ENCODE data around the gene LRRC8D.

LRRC8D gene

DNA sequence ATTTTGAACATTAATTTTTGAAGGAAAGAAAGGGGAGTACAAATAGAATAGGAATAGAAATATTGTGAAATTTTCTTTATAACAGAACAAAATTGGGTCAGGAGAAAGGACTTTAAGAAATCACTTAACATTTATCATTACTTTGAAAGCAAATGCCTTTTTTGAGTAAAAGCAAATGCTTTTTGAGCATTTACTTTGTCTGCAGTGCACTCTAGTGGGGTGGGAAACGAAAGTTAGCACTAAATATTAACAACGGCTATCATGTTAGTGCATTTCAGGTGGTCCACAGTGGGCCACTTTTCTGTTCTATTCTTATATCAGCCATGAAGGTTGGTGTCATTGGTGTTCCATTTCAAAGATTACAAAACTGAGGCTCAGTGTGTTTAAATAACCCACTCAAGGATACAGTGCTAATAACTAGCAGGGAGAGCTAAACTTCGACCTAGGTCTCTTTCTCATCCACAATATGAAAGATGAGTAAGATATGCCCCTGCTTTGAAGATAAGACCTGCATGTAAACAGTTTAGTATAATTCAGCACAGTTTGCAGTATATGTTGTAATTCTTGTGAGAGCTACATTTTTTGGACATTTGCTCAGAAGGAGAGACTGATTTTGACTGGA is 13.4 kb downstream of the LRRC8D start:
- no peak for DNase-seq

DNA sequence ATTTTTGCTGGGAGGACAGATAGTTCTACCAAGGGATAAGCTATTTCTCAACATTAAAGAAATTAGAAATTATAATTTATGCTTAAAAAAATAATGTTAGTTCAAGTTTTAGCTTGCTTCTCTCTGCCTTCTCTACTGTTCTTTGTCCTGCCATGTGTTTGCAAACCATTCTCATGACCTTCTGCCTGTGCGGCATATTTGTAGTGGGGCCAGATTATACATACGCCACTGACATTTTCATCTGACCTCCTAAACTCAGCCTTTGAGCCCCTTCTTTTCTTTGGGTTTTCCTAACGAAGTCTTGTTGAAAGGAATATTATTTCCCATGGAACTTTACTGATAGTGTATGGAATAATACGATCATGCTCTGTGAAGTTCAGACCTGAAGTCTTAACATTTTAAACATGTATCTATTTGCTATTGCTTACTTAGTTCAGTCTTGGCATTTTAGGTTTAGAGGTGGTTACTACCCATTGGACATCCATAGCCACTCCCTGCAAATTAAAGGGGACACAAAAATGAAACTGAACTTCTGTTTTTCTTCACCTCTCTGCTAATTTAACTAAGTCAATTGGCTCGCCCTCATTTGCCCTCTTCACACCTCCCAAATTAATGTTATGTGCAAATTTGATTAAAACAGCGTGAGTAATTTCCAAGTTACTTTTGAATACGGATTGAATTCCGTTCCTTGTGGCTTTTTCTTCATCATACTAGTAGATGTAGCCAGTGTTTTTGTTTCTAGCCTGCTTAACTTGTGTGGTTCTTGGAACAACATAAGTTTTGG is 15.6 kb downstream of the LRRC8D start:
- DNase-seq: no peak

DNA sequence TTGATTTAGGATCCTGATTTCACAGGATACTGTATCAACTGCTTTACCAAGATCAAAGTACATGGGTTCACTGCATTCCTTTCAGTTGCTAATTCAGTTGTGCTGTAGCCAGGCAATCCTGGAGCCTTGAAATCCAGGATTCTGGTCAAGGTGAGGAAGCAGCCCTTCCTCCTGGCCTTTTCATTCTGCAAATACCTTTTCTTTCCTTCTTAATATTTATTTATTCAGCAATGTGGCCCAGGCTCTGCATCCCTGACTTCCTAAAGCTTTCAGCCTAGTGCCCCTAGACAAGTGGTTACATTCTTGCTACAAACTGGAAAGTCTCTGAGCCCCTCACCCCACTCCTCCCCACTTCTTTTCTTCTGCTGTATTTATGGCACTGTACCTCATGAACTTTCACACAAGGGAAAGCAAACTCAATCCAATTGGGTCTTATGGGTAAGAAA is 16.2 kb downstream of the LRRC8D start:
- no peak for DNase-seq

DNA sequence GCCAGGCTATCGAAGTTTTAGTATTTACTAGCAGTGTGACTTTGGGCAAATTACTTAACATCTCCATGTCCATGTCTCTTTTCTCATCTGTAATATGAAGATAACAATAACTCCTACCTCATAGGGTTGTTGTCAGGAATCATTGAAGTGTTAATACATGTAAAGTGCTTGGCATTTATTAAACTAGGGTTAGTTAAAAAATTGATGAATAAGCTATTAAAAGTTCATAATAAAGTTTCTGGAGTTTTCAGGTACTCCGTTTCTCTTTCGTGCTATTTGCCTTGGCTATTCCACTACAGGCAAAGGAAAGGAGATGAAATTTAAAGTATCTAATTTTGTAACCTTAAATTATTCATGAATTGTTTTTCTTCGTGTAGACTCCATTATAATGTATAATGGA is 16.7 kb downstream of the LRRC8D start:
- DNase-seq: no peak

DNA sequence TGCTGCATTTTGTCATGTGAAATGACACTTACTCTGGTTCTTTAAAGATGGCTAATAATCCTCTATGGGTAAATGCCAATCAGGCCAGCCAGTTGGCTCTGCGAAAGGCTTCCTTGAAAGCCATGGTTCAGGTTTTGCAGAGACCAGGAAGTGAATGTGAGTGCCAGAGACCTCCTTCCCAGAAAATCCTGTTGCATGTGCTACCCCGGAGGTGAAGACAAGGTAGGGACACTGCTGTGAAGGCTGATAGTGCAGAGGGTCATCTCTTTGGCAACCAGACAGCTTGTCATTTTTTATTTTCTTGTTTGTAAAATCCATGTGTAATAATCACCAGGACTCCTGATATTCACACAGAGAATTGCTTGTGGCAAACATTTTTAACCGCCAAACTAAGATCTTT is 18.7 kb downstream of the LRRC8D start:
- DNase-seq: no peak

DNA sequence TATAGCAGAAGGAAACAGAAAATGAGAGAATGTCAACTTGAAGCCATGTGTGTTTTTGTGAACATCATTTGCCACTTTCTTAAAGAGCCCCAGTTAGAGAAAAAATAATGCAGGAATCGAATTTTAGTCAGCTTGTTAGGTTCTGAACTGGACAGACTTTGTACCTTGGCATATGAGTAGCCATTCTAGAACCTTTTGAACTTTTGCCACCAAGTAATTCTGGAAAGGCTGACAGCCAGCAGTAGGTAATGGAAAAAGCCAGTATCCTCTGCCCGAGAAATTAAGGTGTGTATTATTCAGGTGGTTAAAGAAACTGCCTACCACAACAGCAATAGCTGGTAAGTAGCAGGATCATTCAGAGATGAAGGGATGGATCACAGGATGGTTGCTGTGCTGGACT is 20.7 kb downstream of the LRRC8D start:
- no peak for DNase-seq

DNA sequence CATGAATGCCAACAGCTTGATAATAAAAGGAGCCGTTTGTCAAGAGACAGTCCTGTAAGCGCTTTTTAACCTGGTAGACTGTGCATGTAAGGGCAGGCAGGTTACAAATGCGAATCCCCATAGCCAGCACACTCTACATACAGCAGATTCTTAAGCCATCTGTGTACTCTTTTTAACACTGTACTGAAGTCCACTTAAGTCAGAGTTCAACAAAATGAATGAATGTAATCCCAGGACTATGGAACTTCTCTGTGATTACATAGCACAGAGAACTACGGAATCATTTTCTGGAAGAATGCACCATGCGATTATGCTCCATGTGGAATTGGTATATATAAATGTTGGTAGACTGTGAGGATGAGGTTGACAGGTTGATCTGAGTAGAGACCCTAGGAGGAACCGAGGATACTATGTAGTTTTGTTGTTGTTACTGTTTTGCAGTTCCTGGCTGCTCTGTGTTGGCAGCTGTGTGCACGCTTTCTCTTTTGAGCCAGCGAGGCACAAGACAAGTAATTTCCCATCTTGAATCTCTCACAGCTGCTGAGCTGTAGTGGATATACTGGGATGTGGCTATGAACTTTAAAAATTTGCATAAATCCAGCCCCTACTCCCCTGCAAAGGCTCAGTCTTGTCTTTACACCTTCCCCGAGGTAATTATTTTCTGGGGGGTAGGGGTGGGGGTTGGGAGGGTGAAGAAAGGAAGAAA is 21.9 kb downstream of the LRRC8D start:
- no peak for DNase-seq

DNA sequence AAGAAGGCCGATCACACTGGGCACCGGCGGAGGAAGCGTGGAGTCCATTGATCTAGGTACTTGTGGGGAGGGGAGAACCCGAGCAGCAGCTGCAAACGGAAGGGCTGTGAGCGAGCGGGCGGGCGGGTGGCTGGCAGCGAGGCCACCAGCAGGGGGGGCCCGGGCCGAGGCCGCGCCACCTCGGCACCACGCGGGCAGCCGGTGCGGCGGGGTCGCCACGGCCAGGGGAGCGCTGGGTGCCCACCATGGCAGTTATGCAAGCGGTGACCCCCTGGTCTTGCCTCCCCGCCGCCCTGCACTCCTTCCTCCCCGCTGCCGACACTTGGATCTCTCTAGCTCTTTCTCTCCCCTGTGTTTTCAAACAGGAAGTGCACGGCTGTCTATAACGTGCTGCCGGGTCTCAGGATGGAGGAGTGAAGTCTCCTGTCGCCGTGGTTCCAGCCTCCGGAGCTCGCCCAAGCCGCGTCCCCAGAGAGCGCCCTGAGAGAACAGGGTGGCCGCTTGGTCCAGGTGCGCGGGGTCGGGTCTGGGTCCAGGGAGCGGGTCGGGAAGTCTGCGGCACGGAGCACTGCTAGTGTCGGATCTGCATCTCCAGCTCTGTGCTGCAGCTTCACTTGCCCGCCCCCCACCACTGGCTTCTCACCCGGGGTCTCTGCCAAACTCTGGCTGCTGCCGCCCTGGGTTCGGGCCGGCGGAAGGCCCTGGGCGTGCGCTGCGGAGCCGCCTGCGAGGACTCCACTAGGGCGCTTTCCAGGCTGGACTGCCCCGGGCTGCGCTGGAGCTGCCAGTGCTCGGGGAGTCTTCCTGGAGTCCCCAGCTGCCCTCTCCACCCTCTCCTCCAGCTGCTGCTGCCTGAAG is 22.7 kb downstream of the LRRC8D start:
- no peak for DNase-seq

DNA sequence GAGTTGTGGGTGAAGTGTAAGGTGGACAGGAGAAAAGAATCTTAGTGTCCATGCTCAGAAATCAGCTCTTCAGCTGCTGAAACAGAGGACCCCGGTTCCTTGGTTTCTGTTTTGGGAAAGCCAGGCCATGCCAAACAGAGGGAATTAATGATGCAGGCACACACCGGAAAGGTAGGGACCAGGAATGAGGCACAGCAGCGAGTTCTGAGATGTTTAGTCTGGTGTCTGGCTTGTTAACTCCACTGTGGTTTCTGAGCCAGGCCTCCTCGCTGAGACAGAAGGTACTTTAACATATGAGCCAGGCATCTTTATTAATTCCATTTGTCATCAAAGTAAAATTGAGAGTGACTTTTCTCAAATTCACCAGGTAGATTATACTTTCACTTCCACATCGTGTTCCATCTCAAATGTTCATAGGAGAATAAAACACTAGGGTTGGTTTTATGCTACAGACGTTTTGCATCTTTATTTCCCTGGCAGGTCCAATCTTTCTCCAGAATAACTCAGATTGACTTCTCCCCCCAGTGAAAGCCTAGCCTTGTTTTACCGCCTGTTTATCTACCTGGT is 23.5 kb downstream of the LRRC8D start:
- no peak for DNase-seq

DNA sequence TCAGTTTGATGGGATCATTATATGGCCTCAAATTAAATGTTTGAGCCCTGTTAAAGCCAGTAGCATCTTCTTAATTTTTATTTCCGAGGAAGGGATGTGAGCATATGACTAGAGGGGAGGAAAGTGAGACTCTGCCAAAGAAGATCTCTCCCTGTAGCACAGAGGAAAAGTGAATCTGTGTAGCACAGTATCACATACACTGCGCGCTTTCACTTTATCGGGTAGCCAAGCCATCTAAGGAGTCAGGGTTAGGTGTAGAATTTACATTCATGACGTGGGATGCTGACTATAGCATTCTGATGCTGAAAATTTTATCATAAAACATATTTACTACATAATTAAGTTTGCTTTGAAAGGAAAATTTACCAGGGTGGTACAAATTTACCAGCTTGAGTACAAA is 24.0 kb downstream of the LRRC8D start:
- DNase-seq: no peak

DNA sequence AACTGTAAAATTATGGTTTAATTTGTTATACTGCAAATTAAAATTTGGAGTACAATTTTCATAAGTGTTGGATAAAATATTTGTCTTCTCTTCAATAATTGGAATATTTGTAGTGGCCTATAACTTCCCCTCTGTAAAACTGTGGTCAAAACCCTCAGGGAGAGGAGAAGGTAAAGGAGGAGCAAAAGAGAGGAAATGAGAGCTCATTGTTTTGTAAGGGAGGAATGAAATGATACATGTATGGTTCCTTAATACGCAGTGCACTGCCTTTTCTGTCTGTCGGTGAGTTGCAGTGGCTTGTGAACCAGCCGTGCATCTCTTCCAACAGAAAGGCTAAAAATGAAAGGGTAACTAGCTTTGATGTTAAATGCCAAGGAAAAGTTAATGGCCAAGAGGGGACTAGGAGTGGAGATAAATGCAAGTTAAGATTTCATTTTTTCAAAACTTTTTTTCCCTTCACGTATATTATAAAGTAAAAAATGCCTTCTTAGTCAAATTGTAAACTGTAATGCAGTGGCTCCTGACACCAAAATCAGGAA is 26.4 kb downstream of the LRRC8D start:
- DNase-seq: no peak

DNA sequence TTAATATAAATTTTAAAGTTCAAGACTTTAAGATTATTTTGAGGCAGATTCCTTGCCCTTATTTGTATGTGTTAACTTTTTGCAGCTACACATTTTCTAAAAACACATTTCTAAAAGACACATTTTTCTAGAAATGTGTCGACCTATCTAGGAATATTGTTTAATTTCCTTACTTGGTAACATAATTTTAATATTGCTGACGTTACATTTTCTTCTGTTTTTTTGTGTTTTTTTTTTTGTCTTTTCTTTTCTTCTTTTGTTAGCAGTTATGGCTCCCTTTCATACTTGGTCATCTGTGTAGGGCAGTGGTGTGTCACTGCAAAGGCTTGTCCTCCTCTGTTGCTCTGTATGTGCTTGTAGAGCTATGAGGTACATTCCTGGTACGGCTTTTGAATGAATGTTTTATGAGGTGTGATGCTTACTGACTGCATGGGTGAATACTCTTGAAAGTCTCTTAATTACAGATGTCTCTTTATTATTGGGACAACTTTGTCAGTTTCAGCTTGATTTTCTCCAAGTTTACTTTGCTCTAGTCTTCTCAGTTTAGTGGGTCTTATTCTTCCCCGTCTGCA is 30.1 kb downstream of the LRRC8D start:
- no peak for DNase-seq

DNA sequence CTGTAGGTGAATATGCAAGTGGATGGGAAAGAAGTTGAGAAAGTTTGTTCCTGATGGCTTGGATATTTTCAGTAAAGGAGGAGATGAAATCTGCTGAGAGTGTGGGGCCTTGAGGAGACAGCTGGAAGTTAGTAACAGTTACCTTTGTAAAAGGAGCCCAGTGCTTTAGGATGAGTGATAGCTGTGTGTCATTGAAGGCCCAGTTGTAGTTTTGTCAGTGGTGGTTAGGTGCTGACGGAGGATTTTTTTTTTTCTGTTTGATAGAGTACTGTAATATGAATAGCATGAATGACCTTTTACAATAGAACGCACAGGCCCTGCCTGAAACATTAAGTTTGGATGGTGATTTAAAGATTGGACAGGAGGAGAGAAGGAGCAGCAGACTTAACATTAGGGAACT is 33.3 kb downstream of the LRRC8D start:
- DNase-seq: no peak

DNA sequence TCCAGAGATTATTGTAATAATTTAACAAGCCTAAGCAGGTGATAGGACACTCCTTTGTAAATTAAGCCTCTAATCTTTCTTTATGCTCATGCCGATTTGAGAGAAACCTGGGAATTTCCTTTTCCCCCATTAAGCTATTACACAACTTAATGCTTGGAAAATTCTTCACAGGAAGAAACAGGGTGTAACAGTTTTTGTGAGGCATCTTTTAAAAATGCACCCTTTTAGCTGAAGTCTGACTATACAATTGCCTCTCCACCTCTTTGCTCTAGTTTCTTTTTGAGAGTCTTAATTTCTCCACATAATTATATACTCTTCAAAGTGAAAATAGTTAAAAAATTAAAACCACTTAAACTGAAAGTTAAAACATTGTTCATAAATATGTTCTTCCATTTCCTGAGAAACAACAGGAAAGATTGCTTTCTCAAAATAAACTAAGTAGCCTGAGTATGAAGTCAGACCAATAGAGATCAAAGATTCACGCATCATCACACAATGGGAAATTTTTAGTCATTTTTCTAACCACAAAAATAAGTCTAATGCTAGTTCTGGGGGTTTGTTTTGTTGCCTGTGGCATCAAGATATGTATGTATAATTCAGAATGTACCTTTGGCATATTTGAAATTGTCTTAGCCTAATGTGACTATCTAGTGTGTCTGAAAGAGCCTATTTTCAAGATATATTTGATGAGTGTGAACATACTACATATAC is 34.7 kb downstream of the LRRC8D start:
- no peak for DNase-seq

DNA sequence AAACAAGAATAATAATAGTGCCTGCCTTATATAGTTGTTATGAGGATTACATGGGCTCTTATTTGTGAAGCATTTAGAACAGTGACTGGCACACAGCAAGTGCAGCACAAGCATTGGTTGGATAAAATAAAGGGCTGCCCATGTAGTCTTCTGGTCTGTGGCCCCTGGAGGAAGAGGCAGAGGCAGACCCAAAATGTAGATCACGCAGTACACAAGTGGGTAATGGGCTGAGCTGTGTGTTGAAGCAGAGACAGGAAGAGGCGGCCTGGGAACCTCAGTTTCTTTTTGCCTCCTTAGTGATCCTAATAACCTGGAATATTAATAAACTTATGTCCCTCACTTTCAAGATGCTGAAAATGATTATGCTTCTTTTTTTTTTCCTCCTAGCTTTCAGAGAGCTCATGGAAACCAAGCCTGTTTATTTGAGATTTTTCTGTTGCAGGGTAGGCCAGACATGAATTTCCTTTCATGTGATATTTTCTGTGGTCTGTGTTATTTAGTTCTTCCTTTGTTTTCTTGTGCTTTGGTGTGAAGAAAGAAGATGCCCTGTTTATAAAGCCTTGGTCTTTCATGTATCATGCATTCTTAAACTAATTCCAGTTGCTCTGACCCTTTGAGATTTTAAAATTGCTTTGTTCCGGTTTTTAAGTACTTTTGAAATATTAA is 42.5 kb downstream of the LRRC8D start:
- DNase-seq: no peak

DNA sequence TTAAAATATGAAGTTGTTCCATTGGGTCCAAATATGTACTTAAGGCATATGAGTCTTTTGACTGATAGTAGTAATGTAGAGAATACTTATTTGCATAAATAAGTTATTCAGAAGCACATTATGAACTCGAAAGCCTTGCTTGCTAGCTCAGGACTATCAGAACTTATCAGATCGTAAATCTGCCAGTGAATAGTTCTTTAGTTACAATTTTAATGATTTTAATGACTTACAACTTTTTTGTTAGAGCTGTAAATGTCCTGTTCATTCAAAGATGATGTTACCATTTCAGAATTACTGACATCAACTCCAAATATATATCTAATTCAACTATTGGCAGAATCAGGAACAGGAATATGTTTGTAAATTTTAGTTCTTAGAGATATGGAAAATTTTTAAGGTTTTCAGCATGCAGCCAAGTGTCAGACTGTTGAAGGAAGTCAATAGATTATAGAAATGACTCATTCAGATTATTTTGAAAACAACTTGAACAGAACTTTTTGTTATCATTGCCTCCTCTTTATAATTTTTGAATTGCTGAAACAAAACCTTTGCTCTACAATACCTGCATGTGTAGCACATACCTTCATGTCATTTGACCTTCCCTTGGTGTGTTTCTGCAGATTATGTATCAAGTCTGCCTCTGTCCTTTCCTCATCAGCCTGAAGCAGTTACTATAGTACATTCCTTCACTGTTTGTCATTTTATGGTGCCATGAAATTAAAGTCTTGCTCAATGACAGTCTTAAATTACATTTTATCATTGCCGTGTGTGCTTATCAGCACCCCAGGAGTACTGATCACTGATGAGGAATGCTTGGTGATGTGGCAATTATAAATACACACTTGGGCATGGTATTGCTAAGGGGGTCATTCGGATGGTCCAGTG is 44.9 kb downstream of the LRRC8D start:
- no peak for DNase-seq

DNA sequence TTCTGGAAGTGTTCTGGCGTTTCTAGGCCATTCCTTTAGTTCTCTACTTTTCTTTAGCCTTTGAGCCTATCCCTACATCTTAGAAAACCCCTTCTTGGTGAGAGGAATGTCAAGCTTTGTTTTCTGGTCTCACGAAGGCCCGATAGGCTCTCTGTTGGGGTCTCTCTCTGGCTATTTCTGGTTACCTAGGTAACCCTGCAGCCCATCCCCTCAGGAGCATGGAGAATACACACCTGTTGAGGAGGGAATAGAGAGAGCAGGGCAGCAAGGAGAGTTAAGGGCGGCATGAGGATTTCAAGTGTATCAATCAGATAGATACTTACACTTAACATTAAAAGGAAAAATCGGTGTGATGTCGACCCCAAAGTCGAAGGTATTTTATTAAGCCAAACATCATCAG is 45.7 kb downstream of the LRRC8D start:
- no peak for DNase-seq

DNA sequence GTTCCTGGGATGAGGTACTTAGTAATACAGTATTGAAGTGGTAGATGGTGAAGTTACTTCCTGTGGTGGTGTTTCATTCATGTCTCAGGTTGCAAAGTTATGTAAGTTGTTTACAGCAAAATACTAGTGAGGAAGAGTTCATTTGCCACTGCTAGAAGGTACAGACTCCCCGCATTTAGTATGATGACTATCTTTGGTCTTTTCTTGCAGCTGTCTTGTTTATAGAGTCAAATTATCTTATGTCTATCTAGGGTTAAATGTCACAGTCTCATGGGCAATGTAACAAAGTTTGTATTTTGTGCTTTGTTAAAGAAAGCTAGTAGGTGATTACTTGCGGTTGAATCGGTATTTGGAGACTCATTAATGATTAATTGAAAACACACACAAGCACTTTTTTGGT is 50.2 kb downstream of the LRRC8D start:
- no peak for DNase-seq

DNA sequence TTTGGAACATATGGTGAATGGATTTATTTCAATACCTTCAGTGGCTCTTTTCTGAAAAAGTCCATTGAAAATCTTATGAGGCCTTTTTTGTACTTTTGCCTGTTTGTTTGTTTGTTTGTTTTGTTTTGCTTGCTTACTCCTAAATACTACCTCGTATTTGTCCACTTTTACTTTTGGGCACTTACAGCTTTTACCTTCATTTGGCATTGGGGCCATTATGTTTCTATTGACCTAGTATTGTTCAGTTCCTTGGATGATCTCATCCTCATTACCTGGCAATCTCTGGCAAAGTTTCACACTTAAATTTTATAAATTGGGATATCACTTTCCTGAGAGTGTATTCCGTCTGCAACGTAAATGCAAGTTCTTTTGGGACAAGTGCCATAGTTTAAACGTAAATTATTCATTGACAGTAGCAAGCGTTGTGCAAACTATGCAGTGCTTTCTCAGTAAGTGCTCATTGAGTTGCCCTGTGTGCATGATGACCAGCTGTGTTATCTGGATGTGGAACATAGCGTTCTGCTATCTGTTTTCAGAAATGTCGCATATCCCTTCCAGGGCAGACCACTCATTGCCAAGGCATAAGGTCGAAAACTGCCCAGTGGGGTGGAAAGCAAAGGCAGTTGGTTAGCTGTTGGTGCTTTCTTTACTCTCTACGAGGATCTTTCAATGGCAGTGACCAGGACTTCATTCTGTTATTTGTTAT is 51.1 kb downstream of the LRRC8D start:
- no peak for DNase-seq

All from NCI-H1930 (cell line).